AG20443 (cell line): ENCODE measurements around the gene ARHGAP15.
A peak's percentile ranks its signal among the peaks of the same experiment; 100 is the strongest.

Experiments used
- DNase-seq: peaks from one replicate; pipeline ENCODE4 v3.0.0; 2012; ENCODE audit warnings: low spot score, mixed read lengths

ARHGAP15 gene

GRCh38 chr2:143399631-143400069, 270.4 kb downstream of the ARHGAP15 start:
- no peak for DNase-seq

DNA sequence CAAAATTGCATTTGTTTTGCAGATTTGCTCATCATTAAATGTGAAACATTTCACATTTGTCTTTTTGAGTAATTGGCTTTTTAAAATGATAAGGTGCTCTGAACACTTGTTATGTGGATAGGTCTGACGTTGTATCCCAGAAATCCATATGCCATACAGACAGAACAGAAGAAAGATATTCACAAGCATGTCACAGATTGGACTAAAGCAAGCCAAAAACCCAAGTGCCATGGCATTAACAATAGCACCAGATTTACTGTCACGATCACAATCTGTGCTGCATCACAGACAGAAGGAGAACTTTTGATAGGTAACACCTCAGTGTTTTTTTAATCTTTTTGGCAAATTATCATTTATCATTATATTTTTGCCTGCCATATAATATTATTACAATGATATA, 272.6 kb downstream of the ARHGAP15 start:
- DNase-seq = no peak

DNA sequence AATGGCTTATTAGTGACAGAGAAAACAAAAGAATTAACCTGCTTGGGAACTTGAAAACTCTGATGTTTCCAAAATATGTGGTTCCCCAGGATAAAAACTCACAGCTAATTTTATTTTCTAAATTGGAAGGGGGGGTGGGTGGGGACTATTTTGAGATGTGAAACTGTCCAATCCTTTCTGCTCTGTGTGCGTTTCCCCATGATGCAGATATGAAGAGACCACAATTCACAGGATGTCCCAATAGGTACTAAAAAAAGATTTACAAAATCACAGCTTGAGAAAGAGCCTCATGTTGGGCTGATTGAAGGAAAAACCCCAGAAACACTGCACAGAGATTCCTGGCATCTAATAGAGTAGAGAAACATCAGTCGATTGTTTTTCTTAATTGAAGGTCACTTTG, 273.2 kb downstream of the ARHGAP15 start:
- no peak for DNase-seq

GRCh38 chr2:143410082-143410897, 281.1 kb downstream of the ARHGAP15 start:
- DNase-seq = no peak

- DNase-seq = no peak
Observed at GRCh38 chr2:143415571-143415970, 286.4 kb downstream of the ARHGAP15 start.

DNA sequence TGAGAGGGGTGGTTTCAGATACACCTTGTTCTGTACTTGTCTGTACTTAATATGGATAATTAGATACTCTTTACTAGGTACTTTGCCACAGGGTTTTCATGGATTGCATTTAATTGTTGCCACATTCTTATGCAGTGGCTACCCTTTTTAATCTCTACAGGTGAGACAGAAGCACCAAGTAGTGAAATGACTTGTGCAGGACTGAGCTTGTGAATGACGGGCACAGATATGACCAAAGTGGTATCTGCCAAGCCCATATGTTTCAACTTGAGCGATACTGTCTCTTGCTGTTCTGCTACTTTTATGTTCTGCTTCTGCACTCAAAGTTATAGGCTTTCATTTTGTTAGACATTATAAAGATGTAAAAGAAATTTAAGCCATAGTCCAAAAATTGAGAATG, 288.2 kb downstream of the ARHGAP15 start:
- DNase-seq = no peak

- peak; percentile 19 for DNase-seq
Observed at GRCh38 chr2:143420313-143420712, 291.1 kb downstream of the ARHGAP15 start.

- no peak for DNase-seq
Observed at GRCh38 chr2:143422681-143423080, 293.5 kb downstream of the ARHGAP15 start.

- no peak for DNase-seq
Observed at GRCh38 chr2:143425896-143426295, 296.7 kb downstream of the ARHGAP15 start.

DNA sequence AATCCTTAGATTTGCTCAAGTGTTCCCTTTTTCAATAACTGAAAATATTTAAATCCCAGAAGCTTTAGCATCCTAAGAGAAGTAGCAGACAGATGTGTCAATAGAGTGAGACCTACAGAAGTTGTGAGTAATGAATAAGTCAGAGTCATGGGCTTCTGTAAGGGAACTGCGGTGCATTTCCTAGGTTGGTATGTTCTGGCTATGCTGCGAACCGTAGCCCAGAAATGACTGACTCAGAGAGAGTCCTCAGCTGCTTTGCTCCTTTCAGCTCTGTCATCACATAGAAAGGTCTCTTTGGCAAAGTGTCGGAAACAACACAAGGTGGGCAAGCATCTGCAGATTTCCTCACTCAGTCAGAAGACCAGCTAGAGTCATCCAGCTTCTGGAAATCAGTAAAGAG, 297.1 kb downstream of the ARHGAP15 start:
- DNase-seq = peak; percentile 61

GRCh38 chr2:143428700-143429099, 299.5 kb downstream of the ARHGAP15 start:
- no peak for DNase-seq

DNA sequence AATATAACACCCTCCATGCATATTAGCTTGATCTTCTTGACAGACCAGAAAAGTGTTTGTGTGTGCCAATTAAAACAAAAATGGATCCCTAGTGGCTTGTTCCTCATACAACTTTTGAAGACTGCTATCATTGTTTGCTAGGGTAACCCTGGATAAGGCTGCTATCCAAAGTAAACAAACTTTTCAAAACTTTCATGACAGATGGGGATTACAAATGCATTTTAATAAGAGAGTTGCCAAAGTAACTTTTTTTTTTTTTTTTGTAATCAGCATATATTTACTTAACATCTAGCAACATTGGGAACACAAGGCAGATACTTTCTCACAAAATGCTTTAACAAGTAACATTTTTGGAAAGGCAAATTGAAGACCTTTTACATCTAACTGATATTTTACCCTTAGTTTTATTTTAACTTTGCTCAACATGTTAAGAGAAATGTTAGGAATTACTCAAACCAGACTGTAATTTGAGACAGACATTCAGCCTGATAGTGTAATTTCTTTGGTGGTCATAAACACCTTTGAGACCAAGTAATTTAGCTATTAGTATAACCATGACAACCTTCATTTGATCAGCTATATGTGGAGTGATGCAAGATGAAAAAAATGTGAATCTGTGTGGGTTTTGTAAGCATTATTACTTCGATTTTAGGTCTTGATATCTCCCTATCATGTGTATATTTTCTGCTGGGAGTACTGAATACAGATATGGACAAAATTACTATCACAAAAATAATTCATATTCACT, 300.9 kb downstream of the ARHGAP15 start:
- DNase-seq = no peak

- no peak for DNase-seq
Observed at GRCh38 chr2:143431316-143431715, 302.1 kb downstream of the ARHGAP15 start.

GRCh38 chr2:143433251-143433650, 304.0 kb downstream of the ARHGAP15 start:
- DNase-seq = no peak

DNA sequence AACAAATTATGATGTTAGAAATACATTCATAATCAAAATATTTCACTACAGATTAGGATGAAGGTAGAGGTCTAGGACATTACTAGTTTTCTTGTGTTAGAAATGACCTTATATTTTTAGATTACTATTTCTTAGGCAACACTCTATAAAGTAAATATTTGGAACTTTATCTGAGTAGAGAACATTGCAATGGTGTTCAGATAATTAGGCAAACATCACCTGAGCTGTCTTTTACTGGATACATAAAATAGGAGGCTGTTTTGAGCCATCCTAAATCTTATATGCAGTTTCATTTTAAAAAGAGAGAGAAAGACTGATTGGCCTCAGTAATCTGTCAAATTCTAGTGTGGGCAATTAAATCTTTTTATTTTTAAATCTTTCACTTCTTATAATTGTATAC, 304.6 kb downstream of the ARHGAP15 start:
- DNase-seq = no peak

DNA sequence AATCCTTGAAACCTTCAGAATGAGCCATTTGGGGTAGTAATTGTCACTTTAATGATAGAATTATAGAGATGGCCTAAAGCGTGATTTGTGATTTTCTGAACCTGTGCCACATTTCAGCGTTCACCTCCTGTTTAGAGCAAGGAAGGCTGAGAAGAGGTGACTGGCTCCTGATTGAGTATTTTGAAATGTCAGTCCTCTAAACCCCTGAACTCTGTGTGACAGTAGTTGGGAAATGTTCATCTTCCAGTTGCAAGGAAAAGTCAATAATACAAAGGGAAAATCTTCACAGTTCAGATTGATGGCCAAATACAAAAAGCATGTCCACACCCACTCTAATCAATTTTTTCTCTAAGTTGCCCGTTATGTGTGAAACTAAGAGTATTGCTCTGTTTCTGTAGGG, 305.2 kb downstream of the ARHGAP15 start:
- no peak for DNase-seq

- no peak for DNase-seq
Observed at GRCh38 chr2:143435131-143435530, 305.9 kb downstream of the ARHGAP15 start.

GRCh38 chr2:143436951-143437350, 307.7 kb downstream of the ARHGAP15 start:
- no peak for DNase-seq

- no peak for DNase-seq
Observed at GRCh38 chr2:143440411-143441012, 311.3 kb downstream of the ARHGAP15 start.

DNA sequence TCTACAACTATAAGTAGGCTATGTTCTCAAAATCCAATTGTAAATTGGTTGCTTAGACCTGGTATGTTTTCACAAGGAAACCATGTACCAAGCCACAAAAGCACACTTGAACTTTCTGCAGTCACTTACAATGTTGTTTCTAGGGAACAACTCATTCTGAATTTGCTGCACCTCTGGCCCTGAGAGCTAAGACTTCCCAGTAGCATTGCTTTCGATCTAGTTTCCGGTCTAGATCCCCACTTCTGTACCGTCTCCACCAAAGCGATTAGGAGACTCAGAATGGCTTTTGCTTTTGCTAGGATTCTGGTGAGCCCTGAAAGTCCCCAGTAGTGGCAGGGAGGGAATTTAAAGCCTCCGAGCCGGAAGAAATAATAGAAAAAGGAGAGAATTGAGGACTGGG, 313.0 kb downstream of the ARHGAP15 start:
- DNase-seq = no peak

DNA sequence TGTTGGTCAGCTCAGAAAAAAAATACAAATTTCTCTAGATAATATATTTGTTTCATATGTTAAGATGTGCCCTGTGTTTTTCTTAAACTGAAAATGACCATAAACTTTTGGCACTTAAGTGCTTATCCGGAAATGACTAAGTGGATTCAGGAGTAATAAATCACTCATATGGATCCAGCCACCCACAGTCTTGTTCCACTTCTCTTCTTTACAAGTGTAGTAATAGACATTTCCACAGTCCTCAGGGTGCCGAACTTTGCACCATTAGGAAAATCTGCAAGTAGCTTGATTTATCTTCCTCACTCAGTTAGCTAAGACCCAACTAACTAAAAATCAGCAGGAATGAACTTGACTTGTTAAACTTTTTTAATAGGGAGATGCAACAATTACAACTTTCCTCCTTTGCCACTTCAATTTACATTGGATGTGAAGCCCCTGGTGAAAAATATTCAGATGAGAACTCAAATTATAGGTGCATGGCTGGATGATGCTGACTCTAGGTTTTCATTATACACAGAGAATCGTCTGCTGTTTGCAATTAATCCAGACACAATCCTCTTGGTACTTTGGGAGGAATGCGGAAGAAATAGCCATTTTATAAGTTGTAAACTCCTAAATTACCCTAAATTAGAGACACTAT, 322.5 kb downstream of the ARHGAP15 start:
- DNase-seq = peak; percentile 17

DNA sequence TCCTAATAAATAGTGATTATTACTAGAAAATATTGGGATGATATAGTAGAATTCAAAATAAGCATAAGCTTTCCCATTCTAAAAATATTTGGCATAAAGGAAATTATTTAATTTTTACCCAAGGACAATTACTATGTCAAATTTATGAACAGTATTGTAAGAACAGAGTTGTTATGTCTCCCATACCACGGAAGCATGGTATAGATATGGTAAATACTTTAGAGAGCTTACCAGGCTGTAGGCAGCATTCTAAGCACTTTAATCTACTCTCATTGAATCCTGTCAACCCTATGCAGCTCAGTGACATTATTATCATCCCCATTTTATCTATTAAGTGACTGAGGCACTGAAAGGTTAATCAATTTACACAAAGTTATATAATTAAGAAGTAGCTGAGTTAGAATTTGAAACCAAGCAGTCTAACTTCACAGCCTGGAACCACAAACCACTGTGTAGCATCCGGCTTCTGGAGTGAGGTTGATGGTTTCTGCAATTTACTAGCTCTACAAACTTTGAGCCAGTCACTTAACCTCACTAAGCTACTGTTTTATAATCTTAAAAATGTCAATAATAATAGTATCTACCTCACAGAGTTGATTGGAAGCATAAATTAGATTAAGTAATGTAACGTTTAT, 323.7 kb downstream of the ARHGAP15 start:
- no peak for DNase-seq
